NB4 (cell line): ENCODE data around the gene WTIP.

Experiments used
- POLR2A ChIP-seq: IDR thresholded peaks from 2 replicates; pipeline ENCODE4 v1.6.1; 2011; ENCODE audit warnings: mild to moderate bottlenecking; ENCODE audit not compliant: insufficient read length; ENCODE audit errors: extremely low read depth
- TF ChIP-seq, protein P1 (sequence below): IDR thresholded peaks from 2 replicates; pipeline ENCODE4 v1.6.1; 2011; ENCODE audit warnings: low read depth, low read length
- TF ChIP-seq, protein P2 (sequence below): IDR thresholded peaks from one replicate; pipeline ENCODE4 v1.5.1; 2012; ENCODE audit warnings: low read depth, low read length

GRCh38 chr19:34457446-34457845 is 24.1 kb upstream of the WTIP start:
- TF ChIP-seq, protein P1, sequence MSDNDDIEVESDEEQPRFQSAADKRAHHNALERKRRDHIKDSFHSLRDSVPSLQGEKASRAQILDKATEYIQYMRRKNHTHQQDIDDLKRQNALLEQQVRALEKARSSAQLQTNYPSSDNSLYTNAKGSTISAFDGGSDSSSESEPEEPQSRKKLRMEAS = no peak
- TF ChIP-seq, protein P2, sequence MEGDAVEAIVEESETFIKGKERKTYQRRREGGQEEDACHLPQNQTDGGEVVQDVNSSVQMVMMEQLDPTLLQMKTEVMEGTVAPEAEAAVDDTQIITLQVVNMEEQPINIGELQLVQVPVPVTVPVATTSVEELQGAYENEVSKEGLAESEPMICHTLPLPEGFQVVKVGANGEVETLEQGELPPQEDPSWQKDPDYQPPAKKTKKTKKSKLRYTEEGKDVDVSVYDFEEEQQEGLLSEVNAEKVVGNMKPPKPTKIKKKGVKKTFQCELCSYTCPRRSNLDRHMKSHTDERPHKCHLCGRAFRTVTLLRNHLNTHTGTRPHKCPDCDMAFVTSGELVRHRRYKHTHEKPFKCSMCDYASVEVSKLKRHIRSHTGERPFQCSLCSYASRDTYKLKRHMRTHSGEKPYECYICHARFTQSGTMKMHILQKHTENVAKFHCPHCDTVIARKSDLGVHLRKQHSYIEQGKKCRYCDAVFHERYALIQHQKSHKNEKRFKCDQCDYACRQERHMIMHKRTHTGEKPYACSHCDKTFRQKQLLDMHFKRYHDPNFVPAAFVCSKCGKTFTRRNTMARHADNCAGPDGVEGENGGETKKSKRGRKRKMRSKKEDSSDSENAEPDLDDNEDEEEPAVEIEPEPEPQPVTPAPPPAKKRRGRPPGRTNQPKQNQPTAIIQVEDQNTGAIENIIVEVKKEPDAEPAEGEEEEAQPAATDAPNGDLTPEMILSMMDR = no peak
- TF ChIP-seq POLR2A = no peak
